ENCODE measurements around the gene LRRC71.

- no peak for TF ChIP-seq CTCF (IDR thresholded peaks at IDR 0.05)
- TF ChIP-seq EZH2 (IDR thresholded peaks at IDR 0.05): no peak
- no peak for TF ChIP-seq EZH2phosphoT487 (IDR thresholded peaks at IDR 0.05)
Observed at GRCh38 chr1:156903328-156904091, 16.9 kb upstream of the LRRC71 start.
